ENCODE data around the gene PSMD6.

PSMD6 gene

DNA sequence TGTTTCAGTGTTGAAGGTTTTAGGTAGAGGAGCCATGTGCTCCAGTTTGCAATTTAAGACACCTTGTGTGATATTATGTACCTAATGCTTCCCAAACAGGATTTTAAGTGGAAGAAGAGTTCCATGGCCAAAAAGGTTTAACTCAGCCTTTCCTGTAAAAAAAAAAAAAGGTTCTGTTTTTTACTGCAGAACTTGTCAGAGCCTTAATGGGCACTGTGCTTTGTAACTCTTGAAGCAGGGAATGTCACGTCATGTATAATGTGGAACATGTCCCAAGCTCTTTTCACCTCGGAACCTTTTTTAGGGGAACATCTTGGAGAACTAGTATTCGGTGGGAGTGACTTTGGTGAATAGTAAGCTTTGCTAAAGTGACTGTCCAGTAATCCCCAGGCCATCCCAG lies 31.6 kb downstream of the PSMD6 start:
- no peak overlapping the region for H2AFZ ChIP-seq (ENCODE audit: low read length, unreplicated experiment)
- H3K27ac ChIP-seq (ENCODE audit: low read depth, low read length), result no peak overlapping the region
- H3K36me3 ChIP-seq (ENCODE audit: insufficient read depth, low read length), result peaks cover 23% of the 10 kb centered on the region; the same call in 1 of the 2 replicates

DNA sequence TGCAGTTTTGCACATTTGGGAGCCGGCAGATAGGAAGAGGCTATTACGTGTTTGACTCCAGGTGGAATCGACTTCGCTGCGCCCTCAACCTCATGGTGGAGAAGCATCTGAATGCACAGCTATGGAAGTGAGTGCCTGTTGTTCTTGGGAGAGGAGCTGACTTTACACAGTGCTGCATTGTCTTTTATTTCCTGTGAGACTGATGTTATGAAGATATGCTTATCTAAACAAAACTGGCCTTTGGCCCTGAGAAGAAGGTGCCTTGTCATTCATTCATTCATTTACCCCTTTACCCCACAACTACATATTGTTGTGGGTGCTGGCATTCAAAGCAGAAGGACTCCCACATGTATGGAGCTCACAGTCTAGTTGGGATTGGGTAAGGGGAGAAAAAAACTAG lies 32.6 kb downstream of the PSMD6 start:
- H3K4me3 ChIP-seq (ENCODE audit: low read depth, low read length), result no peak overlapping the region
- H2AFZ ChIP-seq (ENCODE audit: low read length, unreplicated experiment), result no peak overlapping the region
- no peaks in the 10 kb centered on the region for H3K27me3 ChIP-seq (ENCODE audit: insufficient read depth, low read length)
- H3K4me1 ChIP-seq (ENCODE audit: control insufficient read depth, insufficient read depth, low read length, unreplicated experiment), result no peaks in the 10 kb centered on the region
- H3K79me2 ChIP-seq (ENCODE audit: control insufficient read depth, insufficient read depth, low read length, unreplicated experiment), result no peaks in the 10 kb centered on the region
- H3K36me3 ChIP-seq (ENCODE audit: insufficient read depth, low read length), result peaks cover 23% of the 10 kb centered on the region; the same call in 1 of the 2 replicates
- no peak overlapping the region for H3K27ac ChIP-seq (ENCODE audit: low read depth, low read length)

More for the DNA sequence above, 31.6 kb downstream of the PSMD6 start:
- no peaks in the 10 kb centered on the region for H3K27me3 ChIP-seq (ENCODE audit: insufficient read depth, low read length)
- H3K79me2 ChIP-seq (ENCODE audit: control insufficient read depth, insufficient read depth, low read length, unreplicated experiment), result no peaks in the 10 kb centered on the region
- no peaks in the 10 kb centered on the region for H3K4me1 ChIP-seq (ENCODE audit: control insufficient read depth, insufficient read depth, low read length, unreplicated experiment)
- no peak overlapping the region for H3K4me3 ChIP-seq (ENCODE audit: low read depth, low read length)

DNA sequence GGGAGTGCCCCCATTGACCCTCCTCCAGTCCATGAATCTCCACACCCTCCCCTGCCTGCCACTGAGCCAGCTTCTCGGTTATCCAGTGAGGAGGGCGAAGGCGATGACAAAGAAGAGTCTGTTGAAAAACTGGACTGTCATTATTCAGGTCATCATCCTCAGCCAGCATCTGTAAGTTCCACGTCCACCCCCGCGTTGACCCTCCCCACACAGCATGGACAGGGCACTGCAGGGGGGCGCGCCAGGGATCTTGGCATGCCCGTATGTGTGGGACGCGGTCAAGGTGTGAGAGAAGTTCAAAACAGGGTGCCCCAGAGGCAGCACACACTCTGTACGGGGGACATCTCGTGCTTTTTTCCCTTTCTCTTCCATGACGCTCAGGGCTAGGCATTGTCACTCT lies 33.1 kb downstream of the PSMD6 start:
- Histone ChIP-seq H3K4me1 (ENCODE audit: control insufficient read depth, insufficient read depth, low read length, unreplicated experiment) (no peaks in the 10 kb centered on the region), H3K36me3 (ENCODE audit: insufficient read depth, low read length) (peaks cover 17% of the 10 kb centered on the region; the same call in 1 of the 2 replicates)

DNA sequence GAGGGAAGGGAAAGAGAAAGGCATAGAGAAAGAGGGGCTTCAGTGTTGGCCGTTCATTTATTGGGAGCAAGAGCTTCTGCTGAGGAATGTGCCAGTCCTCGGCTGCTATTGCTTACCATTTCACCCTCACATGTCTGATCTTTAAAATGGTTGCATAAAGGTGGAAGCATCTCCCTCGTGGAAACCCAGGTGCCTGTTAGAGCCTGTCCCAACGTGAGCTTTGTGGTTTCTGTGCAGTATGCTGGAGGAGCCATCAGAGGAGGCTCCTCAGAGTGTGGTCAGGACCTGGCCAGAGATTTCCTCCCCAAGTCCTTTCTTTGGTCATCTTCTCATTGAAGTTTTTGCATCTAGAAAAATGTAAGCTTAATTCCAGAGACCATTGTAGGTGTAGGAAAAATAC lies 34.4 kb downstream of the PSMD6 start:
- H3K4me1 ChIP-seq (ENCODE audit: control insufficient read depth, insufficient read depth, low read length, unreplicated experiment), result no peaks in the 10 kb centered on the region
- H3K36me3 ChIP-seq (ENCODE audit: insufficient read depth, low read length), result peaks cover 26% of the 10 kb centered on the region
- no peak overlapping the region for H3K27ac ChIP-seq (ENCODE audit: low read depth, low read length)

More for the DNA sequence above, 33.1 kb downstream of the PSMD6 start:
- Histone ChIP-seq H3K4me3 (ENCODE audit: low read depth, low read length) (no peak overlapping the region), H3K27me3 (ENCODE audit: insufficient read depth, low read length) (no peaks in the 10 kb centered on the region), H2AFZ (ENCODE audit: low read length, unreplicated experiment) (no peak overlapping the region), H3K79me2 (ENCODE audit: control insufficient read depth, insufficient read depth, low read length, unreplicated experiment) (no peaks in the 10 kb centered on the region), H3K27ac (ENCODE audit: low read depth, low read length) (no peak overlapping the region)

DNA sequence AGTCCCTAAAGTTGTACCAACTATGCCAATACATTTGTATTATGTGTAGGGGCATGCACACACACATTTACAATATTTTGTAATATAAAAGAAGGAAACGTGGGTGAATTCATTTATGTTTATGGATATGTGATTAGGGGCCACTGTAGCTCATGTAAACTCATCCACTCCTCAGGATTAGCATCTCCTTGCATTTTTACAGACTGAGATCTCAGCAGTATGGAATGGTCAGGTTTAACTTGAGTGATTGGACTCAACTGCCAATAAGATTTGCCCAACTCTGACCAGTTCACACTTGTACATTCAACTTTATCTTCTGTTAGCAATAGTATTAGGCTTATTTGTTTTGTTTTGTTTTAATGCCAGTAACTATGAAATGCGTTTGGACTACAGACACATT lies 36.5 kb downstream of the PSMD6 start:
- H3K4me1 ChIP-seq (ENCODE audit: control insufficient read depth, insufficient read depth, low read length, unreplicated experiment), result no peaks in the 10 kb centered on the region
- peaks cover 2% of the 10 kb centered on the region for H3K79me2 ChIP-seq (ENCODE audit: control insufficient read depth, insufficient read depth, low read length, unreplicated experiment)
- H3K27me3 ChIP-seq (ENCODE audit: insufficient read depth, low read length), result no peaks in the 10 kb centered on the region
- peaks cover 34% of the 10 kb centered on the region for H3K36me3 ChIP-seq (ENCODE audit: insufficient read depth, low read length)
- no peak overlapping the region for H3K27ac ChIP-seq (ENCODE audit: low read depth, low read length)
- H3K4me3 ChIP-seq (ENCODE audit: low read depth, low read length), result no peak overlapping the region
- no peak overlapping the region for H2AFZ ChIP-seq (ENCODE audit: low read length, unreplicated experiment)

More for the DNA sequence above, 34.4 kb downstream of the PSMD6 start:
- peaks cover 2% of the 10 kb centered on the region for H3K79me2 ChIP-seq (ENCODE audit: control insufficient read depth, insufficient read depth, low read length, unreplicated experiment)
- H2AFZ ChIP-seq (ENCODE audit: low read length, unreplicated experiment), result no peak overlapping the region
- H3K27me3 ChIP-seq (ENCODE audit: insufficient read depth, low read length), result no peaks in the 10 kb centered on the region
- H3K4me3 ChIP-seq (ENCODE audit: low read depth, low read length), result no peak overlapping the region

DNA sequence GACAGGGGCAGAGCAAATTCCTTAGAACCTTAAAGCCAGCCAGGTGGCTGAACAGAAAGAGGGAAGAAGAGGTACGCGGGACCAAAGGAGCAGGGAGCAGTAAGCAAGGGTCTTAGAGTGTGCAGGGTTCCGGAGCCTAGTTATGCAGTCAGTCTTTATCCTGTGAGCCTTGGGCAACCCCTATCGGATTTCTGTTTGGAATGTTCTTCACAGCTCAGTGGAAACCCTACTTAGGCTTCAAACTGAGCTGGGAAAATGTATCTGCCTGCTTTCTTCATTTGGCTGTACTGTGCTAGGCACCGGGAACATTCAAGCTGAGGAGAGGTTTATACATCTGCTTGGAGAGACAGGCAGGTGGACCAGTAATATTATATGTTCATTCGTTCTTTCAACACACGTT lies 37.1 kb downstream of the PSMD6 start:
- Histone ChIP-seq H3K27me3 (ENCODE audit: insufficient read depth, low read length) (no peaks in the 10 kb centered on the region), H3K36me3 (ENCODE audit: insufficient read depth, low read length) (peaks cover 37% of the 10 kb centered on the region), H3K27ac (ENCODE audit: low read depth, low read length) (no peak overlapping the region), H3K4me3 (ENCODE audit: low read depth, low read length) (no peak overlapping the region), H2AFZ (ENCODE audit: low read length, unreplicated experiment) (no peak overlapping the region), H3K4me1 (ENCODE audit: control insufficient read depth, insufficient read depth, low read length, unreplicated experiment) (no peaks in the 10 kb centered on the region), H3K79me2 (ENCODE audit: control insufficient read depth, insufficient read depth, low read length, unreplicated experiment) (peaks cover 2% of the 10 kb centered on the region)

DNA sequence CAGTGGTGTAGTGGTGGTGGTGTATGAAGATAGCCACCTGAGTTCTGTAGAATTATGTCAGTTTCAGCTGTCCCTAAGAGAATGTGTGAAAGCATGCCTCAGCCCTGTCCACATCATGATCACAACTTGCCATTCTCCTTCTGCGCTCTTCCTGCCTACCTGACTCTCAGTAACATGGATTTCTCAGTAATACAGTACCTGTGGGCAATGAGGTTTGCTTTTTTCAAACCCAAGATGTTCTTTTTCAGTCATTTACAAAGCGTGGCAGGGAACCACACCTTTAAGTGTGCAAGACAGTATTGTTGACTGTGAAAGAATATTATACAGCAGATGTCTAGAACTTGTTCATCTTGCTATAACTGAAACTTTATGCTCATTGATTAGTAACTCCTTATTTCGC lies 38.9 kb downstream of the PSMD6 start:
- H3K4me3 ChIP-seq (ENCODE audit: low read depth, low read length), result no peak overlapping the region
- no peaks in the 10 kb centered on the region for H3K27me3 ChIP-seq (ENCODE audit: insufficient read depth, low read length)
- peaks cover 3% of the 10 kb centered on the region for H3K4me1 ChIP-seq (ENCODE audit: control insufficient read depth, insufficient read depth, low read length, unreplicated experiment)
- H2AFZ ChIP-seq (ENCODE audit: low read length, unreplicated experiment), result no peak overlapping the region
- H3K27ac ChIP-seq (ENCODE audit: low read depth, low read length), result no peak overlapping the region
- peaks cover 38% of the 10 kb centered on the region for H3K36me3 ChIP-seq (ENCODE audit: insufficient read depth, low read length)
- peaks cover 14% of the 10 kb centered on the region for H3K79me2 ChIP-seq (ENCODE audit: control insufficient read depth, insufficient read depth, low read length, unreplicated experiment)

DNA sequence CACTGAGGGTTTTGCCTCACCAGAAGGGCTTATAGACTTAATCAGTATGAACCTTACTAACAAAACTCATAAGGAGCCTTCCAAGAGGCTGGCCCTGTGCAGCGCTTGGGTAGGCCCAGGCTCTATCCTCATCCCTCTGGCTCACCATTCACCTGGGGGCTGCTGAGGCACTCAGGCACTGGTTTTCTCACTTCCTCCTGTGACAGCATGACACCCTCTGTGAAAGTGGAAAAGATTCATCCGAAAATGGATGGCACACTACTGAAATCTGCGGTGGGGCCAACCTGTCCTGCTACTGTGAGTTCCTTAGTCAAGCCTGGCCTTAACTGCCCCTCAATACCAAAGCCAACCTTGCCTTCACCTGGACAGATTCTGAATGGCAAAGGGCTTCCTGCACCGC lies 41.3 kb downstream of the PSMD6 start:
- H3K27ac ChIP-seq (ENCODE audit: low read depth, low read length), result no peak overlapping the region
- no peaks in the 10 kb centered on the region for H3K27me3 ChIP-seq (ENCODE audit: insufficient read depth, low read length)
- H3K4me1 ChIP-seq (ENCODE audit: control insufficient read depth, insufficient read depth, low read length, unreplicated experiment), result peaks cover 25% of the 10 kb centered on the region
- peaks cover 37% of the 10 kb centered on the region for H3K79me2 ChIP-seq (ENCODE audit: control insufficient read depth, insufficient read depth, low read length, unreplicated experiment)
- no peak overlapping the region for H2AFZ ChIP-seq (ENCODE audit: low read length, unreplicated experiment)
- H3K36me3 ChIP-seq (ENCODE audit: insufficient read depth, low read length), result peaks cover 43% of the 10 kb centered on the region
- no peak overlapping the region for H3K4me3 ChIP-seq (ENCODE audit: low read depth, low read length)

DNA sequence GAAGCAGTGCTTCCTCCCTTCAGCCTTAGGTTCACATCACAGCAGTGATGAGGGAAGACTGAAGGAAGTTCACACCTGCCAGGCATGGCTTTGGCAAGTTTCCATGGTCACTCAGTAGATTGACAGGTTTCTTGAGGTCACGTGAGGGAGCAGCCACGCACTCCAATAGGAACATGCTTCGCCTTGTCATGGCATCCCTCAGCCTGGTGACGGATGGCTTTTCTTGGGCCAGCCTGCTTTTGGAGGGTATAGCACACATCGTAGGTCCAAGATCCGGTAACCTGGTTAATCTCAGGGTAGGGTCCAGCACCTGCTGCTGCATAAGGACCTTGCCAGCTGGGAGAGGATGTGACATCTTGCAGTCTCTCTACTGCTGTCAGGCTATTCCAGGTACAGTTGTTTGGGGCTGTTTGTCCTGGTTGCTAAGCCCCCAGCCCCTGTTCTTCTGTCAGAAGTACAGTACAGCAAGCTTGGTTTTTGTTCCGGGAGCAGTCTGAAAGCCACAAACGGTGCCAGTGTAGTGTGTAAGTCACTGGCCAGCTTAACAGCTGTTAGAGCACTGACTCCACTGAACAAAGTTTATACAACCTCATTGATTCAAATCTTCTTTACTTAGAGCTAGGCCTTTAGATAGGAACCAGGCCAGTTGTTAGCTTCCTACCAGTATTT lies 42.3 kb downstream of the PSMD6 start:
- no peak overlapping the region for H3K4me3 ChIP-seq (ENCODE audit: low read depth, low read length)
- no peaks in the 10 kb centered on the region for H3K27me3 ChIP-seq (ENCODE audit: insufficient read depth, low read length)
- peaks cover 35% of the 10 kb centered on the region for H3K36me3 ChIP-seq (ENCODE audit: insufficient read depth, low read length)
- peaks cover 40% of the 10 kb centered on the region for H3K79me2 ChIP-seq (ENCODE audit: control insufficient read depth, insufficient read depth, low read length, unreplicated experiment)
- no peak overlapping the region for H2AFZ ChIP-seq (ENCODE audit: low read length, unreplicated experiment)
- H3K27ac ChIP-seq (ENCODE audit: low read depth, low read length), result no peak overlapping the region
- H3K4me1 ChIP-seq (ENCODE audit: control insufficient read depth, insufficient read depth, low read length, unreplicated experiment), result peaks cover 33% of the 10 kb centered on the region

DNA sequence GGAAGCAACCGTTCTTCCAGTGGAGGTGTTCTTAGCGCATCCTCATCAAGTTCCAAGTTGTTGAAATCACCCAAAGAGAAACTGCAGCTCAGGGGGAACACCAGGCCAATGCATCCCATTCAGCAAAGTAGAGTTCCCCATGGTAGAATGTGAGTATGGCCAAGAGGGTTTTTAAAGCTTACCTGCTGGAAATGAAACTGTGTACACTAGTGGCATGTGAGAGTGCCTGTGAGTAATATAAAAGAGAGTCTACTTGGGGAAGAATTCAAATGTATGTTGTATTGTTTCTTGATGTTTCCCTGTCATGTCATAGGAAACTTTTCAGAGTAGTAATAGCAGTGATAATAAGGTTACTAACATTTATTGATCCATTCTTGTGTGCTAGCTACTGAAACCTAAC lies 43.3 kb downstream of the PSMD6 start:
- Histone ChIP-seq H2AFZ (ENCODE audit: low read length, unreplicated experiment) (no peak overlapping the region), H3K79me2 (ENCODE audit: control insufficient read depth, insufficient read depth, low read length, unreplicated experiment) (peaks cover 40% of the 10 kb centered on the region), H3K36me3 (ENCODE audit: insufficient read depth, low read length) (peaks cover 35% of the 10 kb centered on the region), H3K27ac (ENCODE audit: low read depth, low read length) (no peak overlapping the region), H3K4me1 (ENCODE audit: control insufficient read depth, insufficient read depth, low read length, unreplicated experiment) (peaks cover 42% of the 10 kb centered on the region), H3K27me3 (ENCODE audit: insufficient read depth, low read length) (no peaks in the 10 kb centered on the region), H3K4me3 (ENCODE audit: low read depth, low read length) (no peak overlapping the region)

DNA sequence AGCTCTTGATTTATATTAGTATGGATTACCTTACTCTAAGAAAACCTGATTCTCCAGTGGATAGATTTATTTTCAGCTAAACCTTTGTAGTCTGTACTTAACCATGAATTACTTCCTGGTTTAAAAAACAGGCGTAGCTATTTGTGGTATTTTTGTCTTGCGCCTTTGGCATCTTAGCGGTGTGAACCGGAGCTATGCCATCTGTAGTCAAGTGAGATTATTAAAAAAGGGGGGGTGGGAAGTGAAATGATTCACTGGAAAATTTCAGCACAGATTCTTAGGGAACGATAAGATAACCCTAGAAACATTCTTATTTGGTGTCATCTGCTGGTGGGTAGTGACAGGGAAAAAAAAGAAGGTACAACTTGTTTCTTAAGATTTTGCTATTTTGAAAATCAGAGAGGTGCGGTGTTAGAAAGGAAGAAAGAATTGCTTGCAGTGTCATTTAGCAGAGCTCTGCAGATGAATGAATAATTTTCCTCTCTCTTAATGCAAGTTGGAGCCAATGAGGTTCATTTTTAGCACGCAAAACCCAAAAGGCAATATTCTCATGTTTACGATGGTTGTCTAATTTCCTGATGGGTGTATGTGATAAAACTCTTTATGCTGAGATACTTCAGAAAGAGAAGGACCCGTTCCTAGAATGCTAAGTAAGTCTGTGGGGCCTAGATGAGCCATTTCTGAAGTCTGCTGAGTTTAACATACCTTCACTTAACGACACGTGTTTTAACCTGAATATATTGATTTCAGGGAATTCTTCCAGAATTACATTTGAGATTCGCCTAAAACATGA lies 44.0 kb downstream of the PSMD6 start:
- Histone ChIP-seq H3K36me3 (ENCODE audit: insufficient read depth, low read length) (peaks cover 28% of the 10 kb centered on the region), H3K4me3 (ENCODE audit: low read depth, low read length) (no peak overlapping the region), H3K27ac (ENCODE audit: low read depth, low read length) (no peak overlapping the region), H3K27me3 (ENCODE audit: insufficient read depth, low read length) (no peaks in the 10 kb centered on the region), H3K79me2 (ENCODE audit: control insufficient read depth, insufficient read depth, low read length, unreplicated experiment) (peaks cover 41% of the 10 kb centered on the region), H3K4me1 (ENCODE audit: control insufficient read depth, insufficient read depth, low read length, unreplicated experiment) (peaks cover 49% of the 10 kb centered on the region), H2AFZ (ENCODE audit: low read length, unreplicated experiment) (no peak overlapping the region)

Data from ACC112 (cell line).